Keratinocyte (primary cell): Measurements from ENCODE around the gene TAS2R38. TPM values are rescaled to one million over a fixed set of nuclear protein-coding genes. Genes with fewer than 3 reads are reported as not detected.
A peak's percentile ranks its signal among the peaks of the same experiment; 100 is the strongest.

Source experiments
- DNase-seq: peaks from one replicate; pipeline ENCODE4 v3.0.0-alpha.2; 2011; ENCODE audit warnings: low read depth, missing footprints, low spot score
- FAIRE-seq: peaks from 2 replicates; lab custom pipeline; 2011; peaks lifted over from hg19 to GRCh38; lab: Jason Lieb, UNC
- H2AFZ ChIP-seq: 2 replicates; pipeline ENCODE4 v1.6.0; 2012; ENCODE audit warnings: low read length, control low read depth, inconsistent platforms; ENCODE audit not compliant: control insufficient read depth
- H3K27ac ChIP-seq: 2 replicates; pipeline ENCODE4 v1.5.1; 2011; ENCODE audit warnings: low read length; ENCODE audit not compliant: control insufficient read depth, insufficient read depth
- H3K27me3 ChIP-seq: 3 replicates; pipeline ENCODE4 v1.6.0; 2011; ENCODE audit warnings: low read length; ENCODE audit not compliant: control insufficient read depth, insufficient read depth; ENCODE audit errors: extremely low read depth
- H3K36me3 ChIP-seq, 2 experiments: 2 replicates in 1 of 2; 3 replicates in 1 of 2; pipeline ENCODE4 v1.5.1; 2011; ENCODE audit warnings: low read length in 2 of 2, mild to moderate bottlenecking in 1 of 2; ENCODE audit not compliant: control insufficient read depth in 2 of 2, insufficient read depth in 2 of 2; ENCODE audit errors: extremely low read depth in 1 of 2
- H3K4me1 ChIP-seq: 3 replicates; pipeline ENCODE4 v1.5.1; 2011; ENCODE audit warnings: low read length; ENCODE audit not compliant: control insufficient read depth, insufficient read depth; ENCODE audit errors: extremely low read depth
- H3K4me2 ChIP-seq: 3 replicates; pipeline ENCODE4 v1.6.0; 2011; ENCODE audit warnings: low read depth, low read length; ENCODE audit not compliant: control insufficient read depth, insufficient read depth; ENCODE audit errors: extremely low read depth
- H3K4me3 ChIP-seq, 3 experiments: fragments of 200-600 bp in 1 of 3; sonication (generic) in 1 of 3; 2 replicates in 2 of 3; 3 replicates in 1 of 3; pipeline ENCODE4 v1.5.1; 2011 to 2016; ENCODE audit warnings: low read length in 3 of 3, mild to moderate bottlenecking in 3 of 3, control low read depth in 2 of 3, inconsistent platforms in 1 of 3, low read depth in 1 of 3, mixed read lengths in 1 of 3, mixed run types in 1 of 3, moderate library complexity in 1 of 3; ENCODE audit not compliant: control insufficient read depth in 2 of 3, insufficient read depth in 2 of 3; ENCODE audit errors: extremely low read depth in 1 of 3
- H3K79me2 ChIP-seq: 2 replicates; pipeline ENCODE4 v1.6.0; 2012; ENCODE audit warnings: low read length; ENCODE audit not compliant: control insufficient read depth, insufficient read depth
- H3K9ac ChIP-seq: 3 replicates; pipeline ENCODE4 v1.6.0; 2011; ENCODE audit warnings: low read length; ENCODE audit not compliant: control insufficient read depth, insufficient read depth; ENCODE audit errors: extremely low read depth
- H3K9me1 ChIP-seq: 3 replicates; pipeline ENCODE4 v1.6.0; 2011; ENCODE audit warnings: low read length; ENCODE audit not compliant: control insufficient read depth, insufficient read depth; ENCODE audit errors: extremely low read depth
- H3K9me3 ChIP-seq: 2 replicates; pipeline ENCODE4 v1.5.1; 2012; ENCODE audit warnings: low read depth, low read length; ENCODE audit not compliant: control insufficient read depth
- H4K20me1 ChIP-seq: 3 replicates; pipeline ENCODE4 v1.6.0; 2011; ENCODE audit warnings: low read length; ENCODE audit not compliant: control insufficient read depth, insufficient read depth; ENCODE audit errors: extremely low read depth
- EZH2 ChIP-seq: IDR thresholded peaks from one replicate; pipeline ENCODE4 v1.6.1; 2012; ENCODE audit warnings: inconsistent platforms, mild to moderate bottlenecking, low read length, moderate library complexity
- dilution Hi-C: fragments of 300-500 bp; cut with MboI; formaldehyde crosslinking; loops from one replicate; pipeline ENCODE4 v1.7.0; 2020; ENCODE audit warnings: low sequenced_read_pairs; ENCODE audit not compliant: extremely low pct_ligation_motif_present
- polyA plus RNA-seq, 5 experiments: library from polyadenylated mRNA; depleted of rRNA in 3 of 5; stranded (reverse) in 3 of 5; stranded (forward) in 1 of 5; unstranded in 1 of 5; fragments of >200 nt; gene quantifications; 1 replicate in 1 of 5; 2 replicates in 3 of 5; 3 replicates in 1 of 5; pipeline versions ENCODE4 v1.2.1 to v1.2.3, GENCODE V29; 2011 to 2012; ENCODE audit warnings: missing spikeins in 2 of 5, low read depth in 1 of 5, low replicate concordance in 1 of 5
- TF ChIP-seq, protein P1 (sequence below), 3 experiments: IDR thresholded peaks in 1 of 3; conservative IDR thresholded peaks in 1 of 3; optimal IDR thresholded peaks in 1 of 3; 2 replicates in 2 of 3; 3 replicates in 1 of 3; pipeline versions ENCODE3 to v1.5.1; 2011; ENCODE audit warnings: low read length in 3 of 3, mild to moderate bottlenecking in 3 of 3, moderate library complexity in 2 of 3, control low read depth in 1 of 3, inconsistent platforms in 1 of 3; ENCODE audit not compliant: insufficient read depth in 2 of 3; ENCODE audit errors: extremely low read depth in 1 of 3

Gene TAS2R38
- polyA plus RNA-seq, 1 donor (not counting 4 experiments of a cell fraction or from before 2014, with no cell fraction given): not detected

DNA sequence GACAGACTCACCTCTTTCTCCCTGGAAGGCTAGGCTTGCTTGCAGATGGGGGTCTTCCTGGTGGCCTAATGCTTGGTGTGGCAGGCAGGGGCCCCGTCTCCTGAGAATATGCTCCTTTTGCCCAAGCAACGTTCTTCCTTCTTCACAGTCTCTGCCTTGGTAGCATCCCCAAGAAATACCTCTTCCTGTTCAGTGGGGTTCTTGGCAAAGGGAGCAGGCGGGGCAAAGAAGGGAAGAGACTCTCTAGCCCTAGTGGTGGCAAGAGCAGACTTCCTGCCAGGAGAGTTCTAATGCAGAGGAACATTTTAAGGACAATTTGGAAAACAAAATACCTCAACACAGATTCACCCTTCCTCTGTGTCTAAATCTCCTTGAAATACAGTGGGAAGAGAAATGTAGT is 26.8 kb downstream of the TAS2R38 start, which contains the start of gene CLEC5A:
Gene CLEC5A, minus strand, starts transcription at position 179 of the 400 bp plus-strand sequence. CDS start 682 bp downstream, outside the sequence.
- DNase-seq: no peak
- H3K4me1 ChIP-seq: peaks cover 17% of the 10 kb centered on the region
- no peaks in the 10 kb centered on the region for H3K9me3 ChIP-seq
- dilution Hi-C loops: no loop called here
- H3K4me2 ChIP-seq: peak within 1 kb of the TSS; percentile 41
- H2AFZ ChIP-seq: no peak within 1 kb of the TSS
- FAIRE-seq: no peak
- no peaks in the 10 kb centered on the region for H4K20me1 ChIP-seq
- no peaks in the 10 kb centered on the region for H3K79me2 ChIP-seq
- no peaks in the 10 kb centered on the region for H3K36me3 ChIP-seq
- TF ChIP-seq, protein P1, sequence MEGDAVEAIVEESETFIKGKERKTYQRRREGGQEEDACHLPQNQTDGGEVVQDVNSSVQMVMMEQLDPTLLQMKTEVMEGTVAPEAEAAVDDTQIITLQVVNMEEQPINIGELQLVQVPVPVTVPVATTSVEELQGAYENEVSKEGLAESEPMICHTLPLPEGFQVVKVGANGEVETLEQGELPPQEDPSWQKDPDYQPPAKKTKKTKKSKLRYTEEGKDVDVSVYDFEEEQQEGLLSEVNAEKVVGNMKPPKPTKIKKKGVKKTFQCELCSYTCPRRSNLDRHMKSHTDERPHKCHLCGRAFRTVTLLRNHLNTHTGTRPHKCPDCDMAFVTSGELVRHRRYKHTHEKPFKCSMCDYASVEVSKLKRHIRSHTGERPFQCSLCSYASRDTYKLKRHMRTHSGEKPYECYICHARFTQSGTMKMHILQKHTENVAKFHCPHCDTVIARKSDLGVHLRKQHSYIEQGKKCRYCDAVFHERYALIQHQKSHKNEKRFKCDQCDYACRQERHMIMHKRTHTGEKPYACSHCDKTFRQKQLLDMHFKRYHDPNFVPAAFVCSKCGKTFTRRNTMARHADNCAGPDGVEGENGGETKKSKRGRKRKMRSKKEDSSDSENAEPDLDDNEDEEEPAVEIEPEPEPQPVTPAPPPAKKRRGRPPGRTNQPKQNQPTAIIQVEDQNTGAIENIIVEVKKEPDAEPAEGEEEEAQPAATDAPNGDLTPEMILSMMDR (optimal IDR thresholded peaks at IDR 0.05 in 1 of 3, IDR thresholded peaks at IDR 0.05 in 1 of 3, conservative IDR thresholded peaks at IDR 0.05 in 1 of 3; ENCODE audit: extremely low read depth in 1 of 3, insufficient read depth in 2 of 3, low read length in 3 of 3): no peak
- TF ChIP-seq EZH2: no peak
- H3K9ac ChIP-seq: no peak within 1 kb of the TSS
- no peaks in the 10 kb centered on the region for H3K27me3 ChIP-seq
- H3K9me1 ChIP-seq: no peaks in the 10 kb centered on the region
- H3K4me3 ChIP-seq: no peak within 1 kb of the TSS
- H3K27ac ChIP-seq: peak within 1 kb of the TSS; percentile 48

DNA sequence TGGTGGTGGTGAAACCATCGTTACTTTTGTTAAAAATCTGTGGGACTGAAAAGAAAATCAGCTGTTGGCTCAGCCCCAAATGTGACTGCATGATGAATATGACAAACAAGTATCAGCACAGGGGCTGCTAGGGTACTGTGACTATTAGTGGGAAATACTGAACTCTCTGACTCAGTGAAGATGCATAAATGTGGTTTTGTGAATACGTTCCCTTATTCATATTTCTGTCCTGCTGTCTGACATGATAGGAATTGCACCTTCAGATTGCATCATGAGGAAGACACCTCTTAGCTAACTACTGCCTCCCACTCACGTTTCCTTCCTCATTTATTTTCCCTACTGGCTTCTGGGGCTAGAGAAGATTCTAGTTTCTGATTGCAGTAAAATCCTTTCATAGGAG is 28.2 kb downstream of the TAS2R38 start:
- no peak overlapping the region for H3K4me3 ChIP-seq
- no peaks in the 10 kb centered on the region for H3K36me3 ChIP-seq
- H3K27me3 ChIP-seq: no peaks in the 10 kb centered on the region
- no peaks in the 10 kb centered on the region for H3K9me1 ChIP-seq
- dilution Hi-C loops: no loop called here
- TF ChIP-seq, protein P1 (optimal IDR thresholded peaks at IDR 0.05 in 1 of 3, IDR thresholded peaks at IDR 0.05 in 1 of 3, conservative IDR thresholded peaks at IDR 0.05 in 1 of 3; ENCODE audit: extremely low read depth in 1 of 3, insufficient read depth in 2 of 3, low read length in 3 of 3): no peak
- no peak for TF ChIP-seq EZH2
- H4K20me1 ChIP-seq: no peaks in the 10 kb centered on the region
- peak overlapping the region; percentile 41 for H3K4me2 ChIP-seq
- no peak overlapping the region for H3K9ac ChIP-seq
- H3K79me2 ChIP-seq: no peaks in the 10 kb centered on the region
- no peak overlapping the region for H2AFZ ChIP-seq
- no peaks in the 10 kb centered on the region for H3K9me3 ChIP-seq
- peak; percentile 52 for DNase-seq
- peak; percentile 96 for FAIRE-seq
- H3K27ac ChIP-seq: peak overlapping the region; percentile 48
- H3K4me1 ChIP-seq: peaks cover 17% of the 10 kb centered on the region
